Measurements from ENCODE around the gene TCFL5. TPM values are rescaled to one million over a fixed set of nuclear protein-coding genes. Genes with fewer than 3 reads are reported as not detected.

Gene TCFL5
- total RNA-seq, 6 experiments from 2014 or later: 19.9 to 25.2 (median 21.1) TPM

DNA sequence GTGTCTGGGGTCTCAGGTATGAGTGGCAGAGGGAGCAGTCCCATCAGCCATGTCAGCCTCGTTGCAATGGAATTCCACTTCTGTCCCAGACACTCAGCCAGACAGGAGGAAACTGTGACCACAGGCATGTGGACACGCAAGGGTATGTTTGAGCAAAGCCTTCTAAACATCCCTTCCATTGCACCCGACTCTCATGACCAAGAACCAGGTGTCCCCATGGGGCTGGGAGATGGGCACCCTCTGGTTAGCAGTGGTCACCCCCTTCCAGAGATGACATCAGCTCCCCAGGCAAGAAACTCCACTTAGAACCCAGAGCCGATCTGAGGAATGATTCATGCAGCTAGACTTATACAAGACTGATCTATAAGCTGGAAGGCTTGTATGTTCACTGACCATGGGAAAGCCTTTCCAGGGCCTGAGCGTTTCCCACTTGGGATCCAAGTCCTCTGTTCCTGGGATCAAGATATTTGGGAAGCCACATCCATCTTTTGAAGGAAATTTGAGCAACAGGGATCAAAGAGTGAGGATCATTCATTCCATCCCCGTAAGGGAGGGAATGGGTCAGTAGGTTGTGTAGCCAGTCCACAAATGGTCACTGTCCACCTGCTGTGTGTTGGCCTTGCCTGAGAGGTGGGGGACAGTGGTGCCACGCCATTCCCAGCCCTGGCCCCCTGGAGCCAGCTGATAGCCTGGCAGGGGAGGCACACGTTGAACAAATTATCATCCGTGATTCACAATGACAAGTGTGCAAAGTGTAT is 69.3 kb downstream of the TCFL5 start:
- Mint-ChIP-seq H3K9me3 (no peaks in the 10 kb centered on the region), H3K4me1 (ENCODE audit: low read depth) (peaks cover 27% of the 10 kb centered on the region), H3K27ac (peak overlapping the region; percentile 88), H3K27me3 (ENCODE audit: insufficient read depth) (peaks cover 3% of the 10 kb centered on the region), H3K4me3 (peak overlapping the region; percentile 49), H3K36me3 (ENCODE audit: low read depth) (no peaks in the 10 kb centered on the region)
- TF ChIP-seq, protein P1, sequence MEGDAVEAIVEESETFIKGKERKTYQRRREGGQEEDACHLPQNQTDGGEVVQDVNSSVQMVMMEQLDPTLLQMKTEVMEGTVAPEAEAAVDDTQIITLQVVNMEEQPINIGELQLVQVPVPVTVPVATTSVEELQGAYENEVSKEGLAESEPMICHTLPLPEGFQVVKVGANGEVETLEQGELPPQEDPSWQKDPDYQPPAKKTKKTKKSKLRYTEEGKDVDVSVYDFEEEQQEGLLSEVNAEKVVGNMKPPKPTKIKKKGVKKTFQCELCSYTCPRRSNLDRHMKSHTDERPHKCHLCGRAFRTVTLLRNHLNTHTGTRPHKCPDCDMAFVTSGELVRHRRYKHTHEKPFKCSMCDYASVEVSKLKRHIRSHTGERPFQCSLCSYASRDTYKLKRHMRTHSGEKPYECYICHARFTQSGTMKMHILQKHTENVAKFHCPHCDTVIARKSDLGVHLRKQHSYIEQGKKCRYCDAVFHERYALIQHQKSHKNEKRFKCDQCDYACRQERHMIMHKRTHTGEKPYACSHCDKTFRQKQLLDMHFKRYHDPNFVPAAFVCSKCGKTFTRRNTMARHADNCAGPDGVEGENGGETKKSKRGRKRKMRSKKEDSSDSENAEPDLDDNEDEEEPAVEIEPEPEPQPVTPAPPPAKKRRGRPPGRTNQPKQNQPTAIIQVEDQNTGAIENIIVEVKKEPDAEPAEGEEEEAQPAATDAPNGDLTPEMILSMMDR (IDR thresholded peaks at IDR 0.05): no peak
- DNase-seq: peak; percentile 61

DNA sequence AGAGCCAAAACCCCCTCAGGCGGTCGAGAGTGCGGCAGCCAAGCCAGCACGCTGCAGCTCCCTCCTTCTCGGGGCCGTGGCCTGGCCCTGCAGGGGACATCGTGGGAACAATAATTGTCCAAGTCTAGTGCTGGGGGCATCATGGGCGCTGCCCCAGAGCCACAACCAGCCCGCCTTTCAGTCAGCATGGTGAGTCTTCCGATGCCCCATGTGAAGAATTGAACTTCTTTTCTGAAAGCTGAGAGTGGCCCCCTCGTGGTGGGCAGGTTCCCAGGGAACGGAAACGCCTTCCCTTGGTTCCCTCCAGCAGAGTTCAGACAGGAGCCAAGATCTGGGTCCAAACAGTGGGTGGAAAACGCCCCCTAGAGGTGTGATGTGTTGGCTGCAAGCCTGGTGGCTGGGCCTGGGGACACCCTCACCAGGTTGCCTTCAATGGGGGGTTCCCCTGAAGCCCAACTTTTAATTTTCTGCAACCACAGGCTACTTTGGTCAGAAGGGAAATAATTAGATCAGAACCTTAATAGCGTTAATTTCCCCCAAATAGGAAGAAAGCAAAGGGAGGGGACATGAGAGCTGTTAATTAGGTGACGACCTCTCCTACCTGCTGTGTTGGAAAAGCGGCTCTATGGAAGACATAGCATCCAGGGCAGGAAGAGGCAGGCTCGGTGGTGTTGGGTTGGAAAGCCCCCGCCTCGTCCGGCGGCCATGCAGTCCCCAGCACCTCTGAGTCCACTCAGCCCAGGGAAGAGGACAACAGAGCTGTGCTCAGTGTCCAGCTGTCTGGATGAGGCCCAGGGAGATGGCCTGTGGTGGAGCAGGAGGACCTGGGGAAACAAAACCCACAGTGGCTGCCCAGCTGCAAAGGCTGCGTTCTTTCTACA is 70.1 kb downstream of the TCFL5 start:
- H3K9me3 Mint-ChIP-seq: no peaks in the 10 kb centered on the region

More for the DNA sequence above, 70.1 kb downstream of the TCFL5 start:
- DNase-seq: peak; percentile 89
- peak overlapping the region; percentile 67 for H3K4me3 Mint-ChIP-seq
- H3K27me3 Mint-ChIP-seq (ENCODE audit: insufficient read depth): peaks cover 3% of the 10 kb centered on the region
- H3K36me3 Mint-ChIP-seq (ENCODE audit: low read depth): no peaks in the 10 kb centered on the region
- peak overlapping the region; percentile 88 for H3K27ac Mint-ChIP-seq
- H3K4me1 Mint-ChIP-seq (ENCODE audit: low read depth): peaks cover 25% of the 10 kb centered on the region
- TF ChIP-seq, protein P1 (IDR thresholded peaks at IDR 0.05): peak; percentile 99

Other genes starting within 250 kb of the TCFL5 start
- 1 to 10 TPM; 2.7 to 6.5 (median 3.4) TPM for gene SLCO4A1, start 219.3 kb downstream of the TCFL5 start, total RNA-seq (2021; fragmentation: NEBNext Ultra II Directional; extraction: Animal tissue kit (Norgen Biotek cat#: 25700))
- 1 to 10 TPM; 3.1 to 6.5 (median 5.6) TPM for gene NTSR1, start 153.0 kb downstream of the TCFL5 start, total RNA-seq (2021; fragmentation: NEBNext Ultra II Directional; extraction: Animal tissue kit (Norgen Biotek cat#: 25700))
- 10 to 100 TPM; 14.9 to 17.8 (median 16.6) TPM for gene MRGBP, start 65.3 kb downstream of the TCFL5 start, total RNA-seq (2021; fragmentation: NEBNext Ultra II Directional; extraction: Animal tissue kit (Norgen Biotek cat#: 25700))
- 10 to 100 TPM; 37.8 to 42.2 (median 39.0) TPM for gene OGFR, start 57.0 kb downstream of the TCFL5 start, total RNA-seq (2021; fragmentation: NEBNext Ultra II Directional; extraction: Animal tissue kit (Norgen Biotek cat#: 25700))
- under 1 TPM in 3 of 6 experiments, not detected in 3; 0.07 to 0.34 (median 0.09) TPM for gene COL9A3, start 44.8 kb downstream of the TCFL5 start, total RNA-seq (2021; fragmentation: NEBNext Ultra II Directional; extraction: Animal tissue kit (Norgen Biotek cat#: 25700))
- gene DIDO1, start 64.7 kb upstream of the TCFL5 start, total RNA-seq (2021; fragmentation: NEBNext Ultra II Directional; extraction: Animal tissue kit (Norgen Biotek cat#: 25700)): 10 to 100 TPM; 31.9 to 36.1 (median 34.8) TPM
- gene GID8, start 76.3 kb upstream of the TCFL5 start, total RNA-seq (2021; fragmentation: NEBNext Ultra II Directional; extraction: Animal tissue kit (Norgen Biotek cat#: 25700)): 10 to 100 TPM; 19.1 to 26.9 (median 22.6) TPM
- gene SLC17A9, start 90.9 kb upstream of the TCFL5 start, total RNA-seq (2021; fragmentation: NEBNext Ultra II Directional; extraction: Animal tissue kit (Norgen Biotek cat#: 25700)): 10 to 100 TPM; 32.8 to 47.0 (median 35.7) TPM
- not detected for gene BHLHE23, start 145.1 kb upstream of the TCFL5 start, total RNA-seq (2021; fragmentation: NEBNext Ultra II Directional; extraction: Animal tissue kit (Norgen Biotek cat#: 25700))

Data from HFFc6 (cell line).